Urinary bladder (tissue), 4 donors: ENCODE measurements around the gene INHBB. TPM values are rescaled to one million over a fixed set of nuclear protein-coding genes. Genes with fewer than 3 reads are reported as not detected.
"Not testable (repeated sequence)": the region's sequence is repeated elsewhere in the genome, so short reads cannot be mapped to it uniquely, and the experiment has no call there.

Experiments
- DNase-seq: peaks from one replicate; pipeline ENCODE4 v3.0.0-alpha.2; 2015; ENCODE audit errors: extremely low spot score
- H3K27ac ChIP-seq: one replicate; pipeline ENCODE4 v1.5.1; 2013; ENCODE audit warnings: low read depth, mild to moderate bottlenecking, moderate library complexity
- H3K36me3 ChIP-seq: one replicate; pipeline ENCODE4 v1.6.1; 2013; ENCODE audit warnings: mild to moderate bottlenecking, moderate library complexity; ENCODE audit not compliant: insufficient read depth
- H3K4me1 ChIP-seq: one replicate; pipeline ENCODE4 v1.6.1; 2013; ENCODE audit warnings: mild to moderate bottlenecking, moderate library complexity; ENCODE audit not compliant: insufficient read depth
- H3K4me3 ChIP-seq: one replicate; pipeline ENCODE4 v1.5.1; 2013; ENCODE audit warnings: low read depth, low read length
- WGBS: extraction: QIAGEN DNeasy Blood & Tissue Kit; methylation state at CpG from one replicate; pipeline ENCODE4 v1.1.7; 2013; 5-methylcytosine and 5-hydroxymethylcytosine counted together
- polyA plus RNA-seq: library from polyadenylated mRNA; stranded (reverse); fragments of 200-250 nt; gene quantifications from one replicate; pipeline ENCODE4 v1.2.3, GENCODE V29; 2013
- total RNA-seq: library from RNA; depleted of rRNA; stranded (reverse); fragments of >200 nt; gene quantifications from one replicate; pipeline ENCODE4 v1.2.3, GENCODE V29; 2014
- donor health status: healthy with polysubstance abuse.
- donor health status: healthy.

INHBB gene
- total and polyA plus RNA-seq, 2 donors = 0.74 to 11.2 TPM

GRCh38 chr2:120319686-120320317 lies 26.1 kb upstream of the INHBB start:
- 86% methylated on average over 18 of the region's 18 CpGs for WGBS
- Histone ChIP-seq H3K4me1 (no peaks in the 10 kb centered on the region), H3K36me3 (no peaks in the 10 kb centered on the region), H3K27ac (no peak overlapping the region), H3K4me3 (no peak overlapping the region)
- no peak for DNase-seq

- Histone ChIP-seq H3K36me3 (no peaks in the 10 kb centered on the region), H3K4me3 (no peak overlapping the region), H3K4me1 (no peaks in the 10 kb centered on the region), H3K27ac (no peak overlapping the region)
- no peak for DNase-seq
- 88% methylated on average over 10 of the region's 10 CpGs for WGBS
Observed at GRCh38 chr2:120320318-120320851, 25.6 kb upstream of the INHBB start.

GRCh38 chr2:120320887-120321556 lies 24.9 kb upstream of the INHBB start:
- H3K4me3 ChIP-seq, H3K4me1 ChIP-seq, H3K36me3 ChIP-seq, H3K27ac ChIP-seq, DNase-seq: not testable (repeated sequence)
- WGBS = 94% methylated on average over 5 of the region's 5 CpGs

GRCh38 chr2:120321721-120322284 lies 24.1 kb upstream of the INHBB start:
- no peak overlapping the region for H3K27ac ChIP-seq
- 96% methylated on average over 10 of the region's 10 CpGs for WGBS
- no peak overlapping the region for H3K4me3 ChIP-seq
- DNase-seq = no peak
- H3K36me3 ChIP-seq = no peaks in the 10 kb centered on the region
- H3K4me1 ChIP-seq = no peaks in the 10 kb centered on the region

- DNase-seq = no peak
- WGBS = 98% methylated on average over 7 of the region's 7 CpGs
- Histone ChIP-seq H3K27ac (no peak overlapping the region), H3K4me3 (no peak overlapping the region), H3K36me3 (no peaks in the 10 kb centered on the region), H3K4me1 (no peaks in the 10 kb centered on the region)
Observed at GRCh38 chr2:120322329-120322728, 23.6 kb upstream of the INHBB start.

GRCh38 chr2:120323214-120323613 lies 22.7 kb upstream of the INHBB start:
- WGBS = 63% methylated on average over 10 of the region's 10 CpGs
- H3K4me1 ChIP-seq = no peaks in the 10 kb centered on the region
- H3K27ac ChIP-seq = no peak overlapping the region
- no peak overlapping the region for H3K4me3 ChIP-seq
- DNase-seq = no peak
- no peaks in the 10 kb centered on the region for H3K36me3 ChIP-seq

- H3K4me3 ChIP-seq = no peak overlapping the region
- no peak for DNase-seq
- no peak overlapping the region for H3K27ac ChIP-seq
- no peaks in the 10 kb centered on the region for H3K4me1 ChIP-seq
- WGBS = 78% methylated on average over 10 of the region's 10 CpGs
- H3K36me3 ChIP-seq = no peaks in the 10 kb centered on the region
Observed at GRCh38 chr2:120323807-120324399, 22.0 kb upstream of the INHBB start.

- DNase-seq = no peak
- Histone ChIP-seq H3K27ac (no peak overlapping the region), H3K36me3 (no peaks in the 10 kb centered on the region), H3K4me3 (no peak overlapping the region), H3K4me1 (no peaks in the 10 kb centered on the region)
- WGBS = 95% methylated on average over 7 of the region's 7 CpGs
Observed at GRCh38 chr2:120324933-120325332, 21.0 kb upstream of the INHBB start.

- 72% methylated on average over 9 of the region's 9 CpGs for WGBS
- Histone ChIP-seq H3K4me1 (no peaks in the 10 kb centered on the region), H3K36me3 (no peaks in the 10 kb centered on the region), H3K27ac (no peak overlapping the region), H3K4me3 (no peak overlapping the region)
- no peak for DNase-seq
Observed at GRCh38 chr2:120326066-120326465, 19.9 kb upstream of the INHBB start.

GRCh38 chr2:120330946-120331822 lies 14.8 kb upstream of the INHBB start:
- DNase-seq = no peak
- WGBS = 84% methylated on average over 24 of the region's 24 CpGs
- Histone ChIP-seq H3K4me1 (no peaks in the 10 kb centered on the region), H3K27ac (no peak overlapping the region), H3K4me3 (no peak overlapping the region), H3K36me3 (no peaks in the 10 kb centered on the region)

- WGBS = 72% methylated on average over 4 of the region's 4 CpGs
- Histone ChIP-seq H3K4me1 (no peaks in the 10 kb centered on the region), H3K4me3 (no peak overlapping the region), H3K27ac (no peak overlapping the region), H3K36me3 (no peaks in the 10 kb centered on the region)
- DNase-seq = no peak
Observed at GRCh38 chr2:120331903-120332302, 14.0 kb upstream of the INHBB start.

- Histone ChIP-seq H3K36me3 (no peaks in the 10 kb centered on the region), H3K4me1 (no peaks in the 10 kb centered on the region), H3K27ac (no peak overlapping the region), H3K4me3 (no peak overlapping the region)
- 88% methylated on average over 6 of the region's 6 CpGs for WGBS
- DNase-seq = no peak
Observed at GRCh38 chr2:120332384-120332783, 13.6 kb upstream of the INHBB start.

GRCh38 chr2:120334068-120334467 lies 11.9 kb upstream of the INHBB start:
- 98% methylated on average over 1 of the region's 1 CpG for WGBS
- DNase-seq = no peak
- Histone ChIP-seq H3K27ac (no peak overlapping the region), H3K36me3 (no peaks in the 10 kb centered on the region), H3K4me3 (no peak overlapping the region), H3K4me1 (no peaks in the 10 kb centered on the region)
